ENCODE measurements around the gene LMCD1.

DNA sequence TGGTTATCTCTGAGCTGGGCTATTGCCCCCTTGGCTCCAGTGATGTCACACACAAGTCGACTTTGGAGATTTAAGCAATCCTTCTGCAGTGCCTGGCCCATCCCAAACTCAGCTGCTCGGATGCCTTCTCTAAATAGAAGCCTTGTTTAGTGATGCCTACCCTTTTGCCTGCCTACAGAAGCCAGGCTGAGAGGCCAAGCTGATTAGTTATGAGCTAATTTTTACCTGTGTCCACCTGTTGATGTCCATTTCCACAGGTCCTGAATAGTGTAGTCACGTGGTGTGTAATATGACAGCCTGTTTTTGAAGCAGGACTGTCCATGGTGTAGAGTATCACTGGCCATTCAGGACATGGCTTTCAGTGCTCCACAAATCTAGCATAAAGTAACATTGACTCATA is 97.5 kb downstream of the LMCD1 start:
- TF ChIP-seq, protein P1, sequence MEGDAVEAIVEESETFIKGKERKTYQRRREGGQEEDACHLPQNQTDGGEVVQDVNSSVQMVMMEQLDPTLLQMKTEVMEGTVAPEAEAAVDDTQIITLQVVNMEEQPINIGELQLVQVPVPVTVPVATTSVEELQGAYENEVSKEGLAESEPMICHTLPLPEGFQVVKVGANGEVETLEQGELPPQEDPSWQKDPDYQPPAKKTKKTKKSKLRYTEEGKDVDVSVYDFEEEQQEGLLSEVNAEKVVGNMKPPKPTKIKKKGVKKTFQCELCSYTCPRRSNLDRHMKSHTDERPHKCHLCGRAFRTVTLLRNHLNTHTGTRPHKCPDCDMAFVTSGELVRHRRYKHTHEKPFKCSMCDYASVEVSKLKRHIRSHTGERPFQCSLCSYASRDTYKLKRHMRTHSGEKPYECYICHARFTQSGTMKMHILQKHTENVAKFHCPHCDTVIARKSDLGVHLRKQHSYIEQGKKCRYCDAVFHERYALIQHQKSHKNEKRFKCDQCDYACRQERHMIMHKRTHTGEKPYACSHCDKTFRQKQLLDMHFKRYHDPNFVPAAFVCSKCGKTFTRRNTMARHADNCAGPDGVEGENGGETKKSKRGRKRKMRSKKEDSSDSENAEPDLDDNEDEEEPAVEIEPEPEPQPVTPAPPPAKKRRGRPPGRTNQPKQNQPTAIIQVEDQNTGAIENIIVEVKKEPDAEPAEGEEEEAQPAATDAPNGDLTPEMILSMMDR (IDR thresholded peaks at IDR 0.05; ENCODE audit: borderline replicate concordance, extremely low read depth, low read length, poor library complexity, severe bottlenecking): no peak
- no peak for TF ChIP-seq EZH2 (IDR thresholded peaks at IDR 0.05; ENCODE audit: borderline replicate concordance, low read depth, low read length, severe bottlenecking)
